Endothelial cell (in vitro differentiated cells): ENCODE results near the gene DCUN1D3. TPM values are rescaled to one million over a fixed set of nuclear protein-coding genes. Genes with fewer than 3 reads are reported as not detected.
"Not testable (repeated sequence)": the region's sequence is repeated elsewhere in the genome, so short reads cannot be mapped to it uniquely, and the experiment has no call there.

ENCODE experiments used
- DNase-seq: peaks from one replicate; pipeline ENCODE4 v3.0.0; 2021; ENCODE audit warnings: low spot score
- H3K27ac Mint-ChIP-seq: one replicate; pipeline ENCODE4 v1.8.0; 2021; ENCODE audit warnings: mixed read lengths, inconsistent platforms; ENCODE audit not compliant: unreplicated experiment
- H3K27me3 Mint-ChIP-seq: one replicate; pipeline ENCODE4 v1.8.0; 2021; ENCODE audit warnings: mild to moderate bottlenecking, moderate library complexity, mixed read lengths, inconsistent platforms; ENCODE audit not compliant: unreplicated experiment
- H3K36me3 Mint-ChIP-seq: one replicate; pipeline ENCODE4 v1.8.0; 2021; ENCODE audit warnings: mild to moderate bottlenecking, low read depth, mixed read lengths, inconsistent platforms; ENCODE audit not compliant: unreplicated experiment
- H3K4me1 Mint-ChIP-seq: one replicate; pipeline ENCODE4 v1.8.0; 2021; ENCODE audit warnings: mild to moderate bottlenecking, mixed read lengths, inconsistent platforms; ENCODE audit not compliant: unreplicated experiment
- H3K4me3 Mint-ChIP-seq: one replicate; pipeline ENCODE4 v1.8.0; 2021; ENCODE audit warnings: mild to moderate bottlenecking, mixed read lengths, inconsistent platforms; ENCODE audit not compliant: unreplicated experiment
- H3K9me3 Mint-ChIP-seq: one replicate; pipeline ENCODE4 v1.8.0; 2021; ENCODE audit warnings: mixed read lengths, inconsistent platforms; ENCODE audit not compliant: unreplicated experiment
- CTCF ChIP-seq: fragments of 200-600 bp; sonication (generic); IDR thresholded peaks from one replicate; pipeline ENCODE4 v1.5.0; 2021; ENCODE audit warnings: antibody characterized with exemption; ENCODE audit not compliant: unreplicated experiment
- total RNA-seq: library from RNA; stranded (reverse); fragmentation: NEBNext Ultra II Directional; extraction: Animal tissue kit (Norgen Biotek cat#: 25700); gene quantifications from one replicate; pipeline ENCODE4 v1.2.1, GENCODE V29; 2021; ENCODE audit not compliant: unreplicated experiment

DCUN1D3 gene
- total RNA-seq, 1 donor from 2014 or later: 17.2 TPM

- peaks cover 2% of the 10 kb centered on the region for H3K27me3 Mint-ChIP-seq
- no peak for DNase-seq
- H3K9me3 Mint-ChIP-seq: no peaks in the 10 kb centered on the region
- no peak for TF ChIP-seq CTCF
- H3K27ac Mint-ChIP-seq: no peak overlapping the region
- H3K36me3 Mint-ChIP-seq: no peaks in the 10 kb centered on the region
- no peak overlapping the region for H3K4me3 Mint-ChIP-seq
- H3K4me1 Mint-ChIP-seq: no peaks in the 10 kb centered on the region
Measured at GRCh38 chr16:20938426-20938825, 38.3 kb upstream of the DCUN1D3 start.

GRCh38 chr16:20937736-20938135, 37.6 kb upstream of the DCUN1D3 start:
- H3K4me3 Mint-ChIP-seq: no peak overlapping the region
- H3K36me3 Mint-ChIP-seq: no peaks in the 10 kb centered on the region
- DNase-seq: no peak
- peaks cover 2% of the 10 kb centered on the region for H3K27me3 Mint-ChIP-seq
- no peaks in the 10 kb centered on the region for H3K4me1 Mint-ChIP-seq
- no peaks in the 10 kb centered on the region for H3K9me3 Mint-ChIP-seq
- TF ChIP-seq CTCF: no peak
- no peak overlapping the region for H3K27ac Mint-ChIP-seq

- H3K4me1 Mint-ChIP-seq: no peaks in the 10 kb centered on the region
- no peak for DNase-seq
- H3K9me3 Mint-ChIP-seq: no peaks in the 10 kb centered on the region
- peaks cover under 1% of the 10 kb centered on the region for H3K27me3 Mint-ChIP-seq
- no peaks in the 10 kb centered on the region for H3K36me3 Mint-ChIP-seq
- no peak for TF ChIP-seq CTCF
- H3K27ac Mint-ChIP-seq: no peak overlapping the region
- H3K4me3 Mint-ChIP-seq: no peak overlapping the region
Measured at GRCh38 chr16:20933589-20933988, 33.4 kb upstream of the DCUN1D3 start.

GRCh38 chr16:20931066-20931600, 31.0 kb upstream of the DCUN1D3 start:
- Mint-ChIP-seq H3K9me3 (no peaks in the 10 kb centered on the region), H3K4me3 (no peak overlapping the region), H3K4me1 (no peaks in the 10 kb centered on the region), H3K27me3 (no peaks in the 10 kb centered on the region), H3K36me3 (no peaks in the 10 kb centered on the region), H3K27ac (no peak overlapping the region)
- TF ChIP-seq CTCF: no peak
- DNase-seq: no peak

GRCh38 chr16:20930365-20930690, 30.2 kb upstream of the DCUN1D3 start:
- peaks cover 4% of the 10 kb centered on the region for H3K36me3 Mint-ChIP-seq
- H3K4me1 Mint-ChIP-seq: no peaks in the 10 kb centered on the region
- no peaks in the 10 kb centered on the region for H3K27me3 Mint-ChIP-seq
- H3K4me3 Mint-ChIP-seq: no peak overlapping the region
- H3K27ac Mint-ChIP-seq: no peak overlapping the region
- TF ChIP-seq CTCF: no peak
- H3K9me3 Mint-ChIP-seq: no peaks in the 10 kb centered on the region
- DNase-seq: no peak

- H3K27me3 Mint-ChIP-seq, H3K27ac Mint-ChIP-seq, H3K9me3 Mint-ChIP-seq, DNase-seq, H3K4me1 Mint-ChIP-seq, H3K36me3 Mint-ChIP-seq, H3K4me3 Mint-ChIP-seq: not testable (repeated sequence)
Measured at GRCh38 chr16:20929676-20930364, 29.7 kb upstream of the DCUN1D3 start.
